ENCODE measurements around the gene CCDC102B.

The CCDC102B gene

DNA sequence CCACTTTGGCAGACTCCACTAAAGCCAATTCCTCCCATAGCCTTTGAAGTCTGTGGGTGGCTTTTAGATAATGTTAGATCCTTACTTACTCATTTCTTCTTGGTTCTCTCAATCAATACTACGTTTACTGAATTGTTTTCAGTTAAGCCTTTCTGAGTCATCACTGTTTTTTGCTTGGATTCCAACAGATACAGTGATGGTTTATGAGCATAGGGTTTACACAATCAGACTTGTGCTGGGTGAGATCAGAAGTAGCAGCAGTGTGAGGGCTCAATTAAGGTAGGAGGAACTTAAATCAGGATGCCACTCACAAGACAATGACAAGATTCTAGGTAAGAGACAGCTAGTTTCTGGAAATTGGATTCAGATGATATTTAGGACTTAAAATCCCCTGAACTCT, 305.1 kb downstream of the CCDC102B start:
- peak; percentile 1 for DNase-seq

Data from fibroblast of skin of right biceps (primary cell).